ENCODE data around the gene ME3.

The ME3 gene

GRCh38 chr11:86574493-86575207 lies 97.8 kb downstream of the ME3 start:
- H3K27me3 Mint-ChIP-seq (ENCODE audit: low read depth, poor library complexity): peaks cover 19% of the 10 kb centered on the region
- no peak overlapping the region for H3K4me3 Mint-ChIP-seq
- no peak for TF ChIP-seq CTCF (IDR thresholded peaks at IDR 0.05)
- no peak for DNase-seq
- H3K27ac Mint-ChIP-seq: no peak overlapping the region
- H3K4me1 Mint-ChIP-seq: peaks cover 36% of the 10 kb centered on the region
- no peaks in the 10 kb centered on the region for H3K36me3 Mint-ChIP-seq (ENCODE audit: low read depth)
- H3K9me3 Mint-ChIP-seq: no peaks in the 10 kb centered on the region

- Mint-ChIP-seq H3K27ac (peak overlapping the region; percentile 15), H3K9me3 (no peaks in the 10 kb centered on the region), H3K4me1 (peaks cover 32% of the 10 kb centered on the region), H3K36me3 (ENCODE audit: low read depth) (no peaks in the 10 kb centered on the region), H3K27me3 (ENCODE audit: low read depth, poor library complexity) (peaks cover 23% of the 10 kb centered on the region), H3K4me3 (no peak overlapping the region)
- TF ChIP-seq CTCF (IDR thresholded peaks at IDR 0.05): peak; percentile 62
- DNase-seq: peak; percentile 32
Observed at GRCh38 chr11:86571273-86571948, 101.0 kb downstream of the ME3 start.

GRCh38 chr11:86570451-86570850 lies 102.0 kb downstream of the ME3 start:
- no peak overlapping the region for H3K4me3 Mint-ChIP-seq
- peaks cover 29% of the 10 kb centered on the region for H3K4me1 Mint-ChIP-seq
- H3K9me3 Mint-ChIP-seq: no peaks in the 10 kb centered on the region
- no peak for DNase-seq
- H3K27me3 Mint-ChIP-seq (ENCODE audit: low read depth, poor library complexity): peaks cover 22% of the 10 kb centered on the region
- peak overlapping the region; percentile 38 for H3K27ac Mint-ChIP-seq
- H3K36me3 Mint-ChIP-seq (ENCODE audit: low read depth): no peaks in the 10 kb centered on the region
- no peak for TF ChIP-seq CTCF (IDR thresholded peaks at IDR 0.05)

- peak overlapping the region; percentile 38 for H3K27ac Mint-ChIP-seq
- H3K36me3 Mint-ChIP-seq (ENCODE audit: low read depth): no peaks in the 10 kb centered on the region
- no peak for TF ChIP-seq CTCF (IDR thresholded peaks at IDR 0.05)
- peaks cover 24% of the 10 kb centered on the region for H3K27me3 Mint-ChIP-seq (ENCODE audit: low read depth, poor library complexity)
- H3K9me3 Mint-ChIP-seq: no peaks in the 10 kb centered on the region
- H3K4me3 Mint-ChIP-seq: no peak overlapping the region
- H3K4me1 Mint-ChIP-seq: peaks cover 28% of the 10 kb centered on the region
- no peak for DNase-seq
Observed at GRCh38 chr11:86570020-86570419, 102.4 kb downstream of the ME3 start.

GRCh38 chr11:86569109-86569508 lies 103.3 kb downstream of the ME3 start:
- peaks cover 19% of the 10 kb centered on the region for H3K4me1 Mint-ChIP-seq
- H3K9me3 Mint-ChIP-seq: peaks cover 2% of the 10 kb centered on the region
- no peak overlapping the region for H3K4me3 Mint-ChIP-seq
- H3K36me3 Mint-ChIP-seq (ENCODE audit: low read depth): no peaks in the 10 kb centered on the region
- DNase-seq: no peak
- H3K27me3 Mint-ChIP-seq (ENCODE audit: low read depth, poor library complexity): peaks cover 32% of the 10 kb centered on the region
- TF ChIP-seq CTCF (IDR thresholded peaks at IDR 0.05): no peak
- H3K27ac Mint-ChIP-seq: no peak overlapping the region
